BLaER1 (cell line): ENCODE data around the gene RAD50.
"Not testable (repeated sequence)": the region's sequence is repeated elsewhere in the genome, so short reads cannot be mapped to it uniquely, and the experiment has no call there.

Experiments
- H3K27ac ChIP-seq: shearing (Covaris generic); formaldehyde crosslinking; 2 replicates; pipeline ENCODE4 v1.8.1; 2022
- H3K27me3 ChIP-seq: shearing (Covaris generic); formaldehyde crosslinking; 2 replicates; pipeline ENCODE4 v1.8.1; 2022
- H3K36me3 ChIP-seq: shearing (Covaris generic); formaldehyde crosslinking; 2 replicates; pipeline ENCODE4 v1.8.1; 2022
- H3K4me1 ChIP-seq: shearing (Covaris generic); formaldehyde crosslinking; 2 replicates; pipeline ENCODE4 v1.8.1; 2022
- H3K4me2 ChIP-seq: shearing (Covaris generic); formaldehyde crosslinking; 2 replicates; pipeline ENCODE4 v1.8.1; 2022
- H3K4me3 ChIP-seq: shearing (Covaris generic); formaldehyde crosslinking; 2 replicates; pipeline ENCODE4 v1.8.1; 2022
- H3K9ac ChIP-seq: shearing (Covaris generic); formaldehyde crosslinking; 2 replicates; pipeline ENCODE4 v1.8.1; 2022
- H3K9me3 ChIP-seq: shearing (Covaris generic); formaldehyde crosslinking; 2 replicates; pipeline ENCODE4 v1.8.1; 2022
- H4K20me1 ChIP-seq: shearing (Covaris generic); formaldehyde crosslinking; 2 replicates; pipeline ENCODE4 v1.8.1; 2022
- Cebpa-rat ChIP-seq: shearing (Covaris generic); IDR thresholded peaks from 2 replicates; pipeline ENCODE4 v1.8.1; 2022

Gene RAD50

GRCh38 chr5:132627470-132627869, 70.7 kb downstream of the RAD50 start:
- Histone ChIP-seq H3K9me3 (no peaks in the 10 kb centered on the region), H3K4me2 (no peak overlapping the region), H4K20me1 (no peaks in the 10 kb centered on the region), H3K9ac (no peak overlapping the region), H3K36me3 (peaks cover 48% of the 10 kb centered on the region), H3K27me3 (no peaks in the 10 kb centered on the region), H3K4me3 (no peak overlapping the region), H3K4me1 (peaks cover 8% of the 10 kb centered on the region), H3K27ac (no peak overlapping the region)
- TF ChIP-seq Cebpa-rat: no peak

GRCh38 chr5:132628814-132629213, 72.0 kb downstream of the RAD50 start:
- Histone ChIP-seq H3K9me3 (no peaks in the 10 kb centered on the region), H3K27ac (no peak overlapping the region), H4K20me1 (no peaks in the 10 kb centered on the region), H3K36me3 (peaks cover 47% of the 10 kb centered on the region), H3K9ac (no peak overlapping the region), H3K4me2 (no peak overlapping the region), H3K4me1 (peaks cover 8% of the 10 kb centered on the region), H3K27me3 (no peaks in the 10 kb centered on the region), H3K4me3 (no peak overlapping the region)
- TF ChIP-seq Cebpa-rat: no peak

- Histone ChIP-seq H3K36me3 (peaks cover 46% of the 10 kb centered on the region), H3K9me3 (no peaks in the 10 kb centered on the region), H3K4me2 (0 out of 2 replicates have a peak overlapping the region, but pooled peaks have one; percentile 9), H4K20me1 (no peaks in the 10 kb centered on the region), H3K4me1 (peaks cover 8% of the 10 kb centered on the region), H3K27me3 (no peaks in the 10 kb centered on the region), H3K27ac (no peak overlapping the region), H3K4me3 (no peak overlapping the region), H3K9ac (no peak overlapping the region)
- no peak for TF ChIP-seq Cebpa-rat
Observed at GRCh38 chr5:132629230-132629944, 72.6 kb downstream of the RAD50 start.

- not testable (repeated sequence) for H3K27me3 ChIP-seq, H3K4me2 ChIP-seq, H3K9me3 ChIP-seq, H3K4me3 ChIP-seq, H3K9ac ChIP-seq, H4K20me1 ChIP-seq, H3K27ac ChIP-seq
- Histone ChIP-seq H3K4me1 (peaks cover 18% of the 10 kb centered on the region), H3K36me3 (peaks cover 53% of the 10 kb centered on the region)
Observed at GRCh38 chr5:132633587-132633986, 76.8 kb downstream of the RAD50 start.

- H3K4me2 ChIP-seq: no peak overlapping the region
- H3K27me3 ChIP-seq: no peaks in the 10 kb centered on the region
- TF ChIP-seq Cebpa-rat: no peak
- peaks cover 33% of the 10 kb centered on the region for H3K4me1 ChIP-seq
- H3K36me3 ChIP-seq: peaks cover 52% of the 10 kb centered on the region
- H3K9me3 ChIP-seq: no peaks in the 10 kb centered on the region
- H4K20me1 ChIP-seq: no peaks in the 10 kb centered on the region
- no peak overlapping the region for H3K9ac ChIP-seq
- no peak overlapping the region for H3K4me3 ChIP-seq
- no peak overlapping the region for H3K27ac ChIP-seq
Observed at GRCh38 chr5:132635873-132636272, 79.1 kb downstream of the RAD50 start.

- H3K4me2 ChIP-seq: no peak overlapping the region
- no peak overlapping the region for H3K4me3 ChIP-seq
- H3K36me3 ChIP-seq: peaks cover 59% of the 10 kb centered on the region
- no peak for TF ChIP-seq Cebpa-rat
- H3K9ac ChIP-seq: no peak overlapping the region
- no peaks in the 10 kb centered on the region for H3K9me3 ChIP-seq
- no peaks in the 10 kb centered on the region for H4K20me1 ChIP-seq
- peaks cover 38% of the 10 kb centered on the region for H3K4me1 ChIP-seq
- no peak overlapping the region for H3K27ac ChIP-seq
- H3K27me3 ChIP-seq: no peaks in the 10 kb centered on the region
Observed at GRCh38 chr5:132637241-132637640, 80.5 kb downstream of the RAD50 start.

GRCh38 chr5:132639706-132640130, 82.9 kb downstream of the RAD50 start:
- no peak overlapping the region for H3K4me3 ChIP-seq
- H3K9me3 ChIP-seq: no peaks in the 10 kb centered on the region
- no peak for TF ChIP-seq Cebpa-rat
- H3K9ac ChIP-seq: peak overlapping the region; percentile 20; the same call in 1 of the 2 replicates
- H3K27me3 ChIP-seq: no peaks in the 10 kb centered on the region
- peak overlapping the region; percentile 56 for H3K4me2 ChIP-seq
- H3K27ac ChIP-seq: peak overlapping the region; percentile 24; the same call in 1 of the 2 replicates
- peaks cover 38% of the 10 kb centered on the region for H3K4me1 ChIP-seq
- H3K36me3 ChIP-seq: peaks cover 67% of the 10 kb centered on the region
- H4K20me1 ChIP-seq: no peaks in the 10 kb centered on the region

GRCh38 chr5:132640613-132641012, 83.8 kb downstream of the RAD50 start:
- Histone ChIP-seq H3K27me3 (no peaks in the 10 kb centered on the region), H3K4me3 (no peak overlapping the region), H3K36me3 (peaks cover 73% of the 10 kb centered on the region), H3K27ac (no peak overlapping the region), H3K9me3 (no peaks in the 10 kb centered on the region), H4K20me1 (no peaks in the 10 kb centered on the region), H3K9ac (no peak overlapping the region), H3K4me2 (peak overlapping the region; percentile 56), H3K4me1 (peaks cover 38% of the 10 kb centered on the region)
- no peak for TF ChIP-seq Cebpa-rat

GRCh38 chr5:132641241-132641723, 84.5 kb downstream of the RAD50 start:
- Histone ChIP-seq H3K9me3 (no peaks in the 10 kb centered on the region), H3K27me3 (no peaks in the 10 kb centered on the region), H3K4me3 (no peak overlapping the region), H3K36me3 (peaks cover 72% of the 10 kb centered on the region), H3K4me1 (peaks cover 38% of the 10 kb centered on the region), H3K9ac (no peak overlapping the region), H3K4me2 (peak overlapping the region; percentile 56; the same call in 1 of the 2 replicates), H3K27ac (no peak overlapping the region), H4K20me1 (no peaks in the 10 kb centered on the region)
- TF ChIP-seq Cebpa-rat: no peak

- H3K9me3 ChIP-seq: no peaks in the 10 kb centered on the region
- no peak overlapping the region for H3K4me2 ChIP-seq
- H3K9ac ChIP-seq: no peak overlapping the region
- H4K20me1 ChIP-seq: no peaks in the 10 kb centered on the region
- H3K27ac ChIP-seq: no peak overlapping the region
- no peaks in the 10 kb centered on the region for H3K27me3 ChIP-seq
- peaks cover 68% of the 10 kb centered on the region for H3K36me3 ChIP-seq
- peaks cover 38% of the 10 kb centered on the region for H3K4me1 ChIP-seq
- H3K4me3 ChIP-seq: no peak overlapping the region
- TF ChIP-seq Cebpa-rat: no peak
Observed at GRCh38 chr5:132641841-132642240, 85.1 kb downstream of the RAD50 start.

GRCh38 chr5:132644177-132644576, 87.4 kb downstream of the RAD50 start:
- no peaks in the 10 kb centered on the region for H4K20me1 ChIP-seq
- no peak overlapping the region for H3K4me3 ChIP-seq
- no peak overlapping the region for H3K9ac ChIP-seq
- peaks cover 22% of the 10 kb centered on the region for H3K4me1 ChIP-seq
- TF ChIP-seq Cebpa-rat: no peak
- no peaks in the 10 kb centered on the region for H3K27me3 ChIP-seq
- peaks cover 20% of the 10 kb centered on the region for H3K9me3 ChIP-seq
- H3K27ac ChIP-seq: no peak overlapping the region
- H3K36me3 ChIP-seq: peaks cover 47% of the 10 kb centered on the region
- H3K4me2 ChIP-seq: no peak overlapping the region
